ENCODE results near the gene DDX47.

Gene DDX47

DNA sequence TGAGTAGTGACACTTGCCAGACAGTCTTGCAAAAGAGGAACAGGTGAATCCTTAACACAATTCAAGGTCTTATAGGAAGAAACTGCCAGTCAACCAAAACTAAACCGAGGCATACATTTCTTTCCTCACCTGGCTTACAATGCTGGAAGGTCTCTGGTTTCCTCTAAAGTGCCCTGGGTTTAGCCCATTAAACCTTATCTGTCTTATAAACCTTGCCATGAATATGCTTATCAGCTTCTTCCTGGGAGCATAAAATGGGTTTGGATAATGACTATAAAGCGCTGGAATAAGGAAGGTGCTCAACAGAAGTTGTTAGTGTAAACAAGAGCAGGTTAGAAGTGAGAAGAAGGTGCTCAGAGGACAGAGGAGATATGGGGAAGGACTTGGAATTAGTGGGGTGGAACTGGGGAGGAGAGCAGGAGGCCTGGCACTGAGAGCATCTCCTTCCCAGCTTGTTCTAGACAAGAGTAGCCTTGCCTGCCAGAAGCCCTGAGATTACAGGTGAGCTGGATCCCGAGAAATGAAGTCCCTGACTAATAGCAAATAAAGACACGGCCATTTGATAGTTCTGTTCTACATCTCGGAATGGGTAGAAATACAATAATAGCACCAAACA, 64.1 kb downstream of the DDX47 start:
- no peak for DNase-seq

DNA sequence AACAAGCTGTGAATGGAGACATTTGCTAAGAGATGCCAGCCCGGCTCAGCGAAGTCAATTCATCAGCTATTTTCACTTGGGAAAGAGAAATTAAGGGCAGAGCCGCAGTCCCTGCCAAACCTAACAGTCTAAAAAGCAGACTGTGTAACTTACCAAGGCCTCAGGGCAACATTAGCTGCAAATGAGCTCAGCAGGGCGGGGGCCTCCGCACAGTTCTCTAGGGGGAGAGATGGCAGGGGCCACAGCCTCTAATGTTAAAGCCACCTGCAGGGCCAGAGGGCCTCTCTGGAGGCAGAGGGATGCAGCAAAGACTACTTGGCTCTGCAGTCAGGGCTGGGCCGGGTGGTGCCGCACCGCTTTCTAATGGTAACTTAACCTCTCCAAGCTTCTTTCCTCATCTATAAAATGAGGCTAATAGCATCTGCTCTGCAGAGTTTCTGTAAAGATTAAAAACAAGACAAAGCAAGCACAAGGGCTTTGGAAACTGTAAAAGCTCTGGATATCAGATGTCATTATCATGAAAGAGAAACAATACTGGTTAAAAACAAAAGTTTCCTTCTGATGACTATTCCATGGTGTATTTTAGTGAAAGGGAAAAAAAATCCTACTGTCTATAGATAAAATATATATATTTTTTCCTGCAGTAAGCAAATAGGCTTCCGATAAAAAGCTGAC, 64.8 kb downstream of the DDX47 start:
- DNase-seq = no peak

Data from 8988T (cell line).